H1 (cell line): Measurements from ENCODE around the gene CDC7. TPM values are rescaled to one million over a fixed set of nuclear protein-coding genes. Genes with fewer than 3 reads are reported as not detected.

Experiments
- CTCF ChIA-PET: fragments of 300-600 bp; sonication (Branson Sonifier 250); formaldehyde crosslinking; loops from one replicate; lab custom pipeline; 2021; ENCODE audit not compliant: partially characterized antibody; lab: Charles Lee
- POLR2A ChIA-PET: fragments of 300-600 bp; sonication (Branson Sonifier 250); formaldehyde crosslinking; loops from one replicate; lab custom pipeline; 2021; ENCODE audit warnings: inconsistent platforms; ENCODE audit not compliant: partially characterized antibody; lab: Charles Lee
- DNase-seq, 2 experiments: peaks; one replicate each; pipeline versions ENCODE4 v3.0.0 to v3.0.0-alpha.2; 2010 to 2022; ENCODE audit warnings: low spot score in 2 of 2, low read depth in 1 of 2, mixed read lengths in 1 of 2
- FAIRE-seq: peaks from 2 replicates; lab custom pipeline; 2011; peaks lifted over from hg19 to GRCh38; lab: Jason Lieb, UNC
- H2AFZ ChIP-seq: 2 replicates; pipeline ENCODE4 v1.8.1; 2012; ENCODE audit warnings: low read length, inconsistent platforms
- H2AK5ac ChIP-seq: 2 replicates; pipeline ENCODE4 v1.6.1; 2013; ENCODE audit warnings: low read depth, low read length
- H2BK120ac ChIP-seq: replicated peaks from 2 replicates; pipeline ENCODE3; 2013; ENCODE audit warnings: low read depth, low read length, inconsistent platforms
- H2BK12ac ChIP-seq: 2 replicates; pipeline ENCODE4 v1.6.1; 2013; ENCODE audit warnings: low read depth, low read length
- H2BK15ac ChIP-seq: 2 replicates; pipeline ENCODE4 v1.6.1; 2013; ENCODE audit warnings: low read length
- H2BK20ac ChIP-seq: 2 replicates; pipeline ENCODE4 v1.6.1; 2013; ENCODE audit warnings: low read length
- H2BK5ac ChIP-seq: 2 replicates; pipeline ENCODE4 v1.6.1; 2013; ENCODE audit warnings: low read depth, low read length
- H3K14ac ChIP-seq: 2 replicates; pipeline ENCODE4 v1.6.1; 2013; ENCODE audit warnings: inconsistent platforms; ENCODE audit not compliant: insufficient read length
- H3K18ac ChIP-seq: 2 replicates; pipeline ENCODE4 v1.6.1; 2013; ENCODE audit warnings: low read length; ENCODE audit errors: extremely low read depth
- H3K23ac ChIP-seq: 2 replicates; pipeline ENCODE4 v1.6.1; 2013; ENCODE audit warnings: inconsistent platforms; ENCODE audit not compliant: insufficient read length
- H3K23me2 ChIP-seq: 2 replicates; pipeline ENCODE4 v1.6.1; 2013; ENCODE audit warnings: low read depth, low read length
- H3K27ac ChIP-seq: 2 replicates; pipeline ENCODE4 v1.6.1; 2011; ENCODE audit warnings: low read depth, low read length, inconsistent platforms
- H3K27me3 ChIP-seq, 4 experiments: replicated peaks in 1 of 4; 1 replicate in 1 of 4; 2 replicates in 3 of 4; pipeline versions ENCODE4 v1.6.1 to v1.8.1; 2011 to 2013; ENCODE audit warnings: low read length in 3 of 4, mild to moderate bottlenecking in 3 of 4, inconsistent platforms in 2 of 4, mixed read lengths in 2 of 4, moderate library complexity in 1 of 4; ENCODE audit not compliant: control insufficient read depth in 3 of 4, insufficient read depth in 3 of 4; ENCODE audit errors: extremely low read depth in 1 of 4
- H3K36me3 ChIP-seq, 4 experiments: 2 replicates each; pipeline versions ENCODE4 v1.6.1 to v1.8.1; 2011 to 2013; ENCODE audit warnings: mild to moderate bottlenecking in 4 of 4, low read length in 3 of 4, moderate library complexity in 2 of 4, control low read depth in 1 of 4, inconsistent platforms in 1 of 4; ENCODE audit not compliant: insufficient read depth in 4 of 4, control insufficient read depth in 2 of 4
- H3K4ac ChIP-seq: replicated peaks from 2 replicates; pipeline ENCODE3; 2013; ENCODE audit warnings: low read length, low read depth, mixed read lengths, inconsistent platforms; ENCODE audit not compliant: insufficient read length
- H3K4me1 ChIP-seq, 4 experiments: replicated peaks in 1 of 4; 1 replicate in 1 of 4; 2 replicates in 3 of 4; pipeline versions ENCODE4 v1.6.1 to v1.8.1; 2011 to 2013; ENCODE audit warnings: low read length in 3 of 4, inconsistent platforms in 2 of 4, mixed read lengths in 1 of 4; ENCODE audit not compliant: insufficient read depth in 4 of 4, control insufficient read depth in 3 of 4
- H3K4me2 ChIP-seq, 2 experiments: 2 replicates each; pipeline versions ENCODE4 v1.6.1 to v1.8.1; 2011 to 2013; ENCODE audit warnings: low read depth in 2 of 2, low read length in 2 of 2, control low read depth in 1 of 2, inconsistent platforms in 1 of 2, mild to moderate bottlenecking in 1 of 2; ENCODE audit not compliant: insufficient read depth in 1 of 2
- H3K4me3 ChIP-seq, 4 experiments: fragments of 200-600, 300-600 bp in 1 of 4; sonication (generic), shearing (Covaris generic), sonication (Bioruptor Twin) in 1 of 4; 2 replicates each; pipeline versions ENCODE4 v1.5.1 to v1.8.1; 2011 to 2016; ENCODE audit warnings: low read length in 4 of 4, low read depth in 3 of 4, control low read depth in 2 of 4, inconsistent platforms in 2 of 4, mild to moderate bottlenecking in 2 of 4, mixed read lengths in 1 of 4, moderate library complexity in 1 of 4; ENCODE audit not compliant: insufficient read depth in 2 of 4; ENCODE audit errors: extremely low read depth in 1 of 4
- H3K56ac ChIP-seq: replicated peaks from 2 replicates; pipeline ENCODE3; 2013; ENCODE audit warnings: low read depth, mild to moderate bottlenecking, mixed read lengths, low read length, inconsistent platforms; ENCODE audit not compliant: insufficient read length
- H3K79me1 ChIP-seq: 2 replicates; pipeline ENCODE4 v1.6.1; 2013; ENCODE audit warnings: low read depth, low read length, control low read depth
- H3K79me2 ChIP-seq, 2 experiments: 2 replicates each; pipeline versions ENCODE4 v1.6.1 to v1.8.1; 2012 to 2013; ENCODE audit warnings: low read length in 2 of 2, mild to moderate bottlenecking in 2 of 2, inconsistent platforms in 1 of 2; ENCODE audit not compliant: insufficient read depth in 2 of 2, control insufficient read depth in 1 of 2
- H3K9ac ChIP-seq, 4 experiments: replicated peaks in 1 of 4; 1 replicate in 1 of 4; 2 replicates in 3 of 4; pipeline versions ENCODE4 v1.6.1 to v1.8.1; 2011 to 2013; ENCODE audit warnings: low read depth in 3 of 4, low read length in 3 of 4, control low read depth in 2 of 4, mild to moderate bottlenecking in 2 of 4, moderate library complexity in 2 of 4, inconsistent platforms in 1 of 4; ENCODE audit errors: extremely low read depth in 1 of 4
- H3K9me3 ChIP-seq, 2 experiments: 2 replicates each; pipeline versions ENCODE4 v1.6.1 to v1.8.1; 2012 to 2013; ENCODE audit warnings: mild to moderate bottlenecking in 2 of 2, moderate library complexity in 2 of 2, control low read depth in 1 of 2, inconsistent platforms in 1 of 2, low read depth in 1 of 2, low read length in 1 of 2, mixed read lengths in 1 of 2; ENCODE audit not compliant: insufficient read depth in 2 of 2
- H4K20me1 ChIP-seq, 2 experiments: replicated peaks in 1 of 2; 2 replicates each; pipeline versions ENCODE3 to v1.8.1; 2011 to 2013; ENCODE audit warnings: inconsistent platforms in 2 of 2, low read length in 2 of 2, mild to moderate bottlenecking in 1 of 2; ENCODE audit not compliant: insufficient read depth in 2 of 2, control insufficient read depth in 1 of 2
- H4K5ac ChIP-seq: 2 replicates; pipeline ENCODE4 v1.6.1; 2013; ENCODE audit warnings: low read length, low read depth, mixed read lengths, inconsistent platforms; ENCODE audit not compliant: insufficient read length
- H4K8ac ChIP-seq: 2 replicates; pipeline ENCODE4 v1.8.0; 2013; ENCODE audit warnings: mild to moderate bottlenecking, moderate library complexity, low read length, inconsistent platforms; ENCODE audit not compliant: insufficient read depth; ENCODE audit errors: extremely low read depth
- H4K91ac ChIP-seq: replicated peaks from 2 replicates; pipeline ENCODE3; 2013; ENCODE audit warnings: low read length, mixed read lengths, inconsistent platforms; ENCODE audit not compliant: insufficient read length
- BACH1 ChIP-seq: IDR thresholded peaks from 2 replicates; pipeline ENCODE4 v1.6.1; 2012; ENCODE audit warnings: low read length, improper control_type of control experiment
- CEBPB ChIP-seq: IDR thresholded peaks from 2 replicates; pipeline ENCODE4 v1.6.1; 2012; ENCODE audit warnings: low read depth, low read length
- CREB1 ChIP-seq: IDR thresholded peaks from 2 replicates; pipeline ENCODE4 v1.6.1; 2012; ENCODE audit warnings: inconsistent platforms
- EGR1 ChIP-seq: IDR thresholded peaks from 2 replicates; pipeline ENCODE4 v1.6.1; 2011; ENCODE audit warnings: low read depth, low read length, borderline replicate concordance
- HDAC2 ChIP-seq, 2 experiments: fragments of 300-600 bp in 1 of 2; sonication (generic) in 1 of 2; IDR thresholded peaks; 2 replicates each; pipeline ENCODE4 v1.6.1; 2011 to 2012; ENCODE audit warnings: low read depth in 2 of 2, low read length in 2 of 2, mild to moderate bottlenecking in 2 of 2, moderate library complexity in 2 of 2, borderline replicate concordance in 1 of 2, inconsistent platforms in 1 of 2
- KDM5A ChIP-seq: fragments of 200-600 bp; IDR thresholded peaks from 2 replicates; pipeline ENCODE4 v1.7.1; 2012; ENCODE audit warnings: mild to moderate bottlenecking, low read length, inconsistent platforms, mixed read lengths
- NANOG ChIP-seq: IDR thresholded peaks from 2 replicates; pipeline ENCODE4 v1.6.1; 2011; ENCODE audit warnings: low read length, low read depth, mild to moderate bottlenecking, inconsistent platforms; ENCODE audit not compliant: insufficient read depth, poor library complexity, severe bottlenecking
- NRF1 ChIP-seq: IDR thresholded peaks from 2 replicates; pipeline ENCODE4 v1.6.1; 2011; ENCODE audit warnings: mild to moderate bottlenecking, low read depth, low read length, improper control_type of control experiment
- POLR2AphosphoS5 ChIP-seq: IDR thresholded peaks from 2 replicates; pipeline ENCODE4 v1.6.1; 2011; ENCODE audit warnings: low read depth, low read length
- RBBP5 ChIP-seq: IDR thresholded peaks from 2 replicates; pipeline ENCODE4 v1.7.1; 2012; ENCODE audit warnings: low read depth, mild to moderate bottlenecking, inconsistent platforms, low read length, moderate library complexity, borderline replicate concordance
- RNF2 ChIP-seq: fragments of 200-900, 300-1000 bp; sonication (generic); IDR thresholded peaks from 2 replicates; pipeline ENCODE4 v1.7.1; 2016; ENCODE audit warnings: borderline replicate concordance, low read depth, mild to moderate bottlenecking, antibody characterized with exemption, low read length; ENCODE audit not compliant: poor library complexity, severe bottlenecking; ENCODE audit errors: missing control alignments
- TEAD4 ChIP-seq: IDR thresholded peaks from 2 replicates; pipeline ENCODE4 v1.6.1; 2012; ENCODE audit warnings: low read depth, low read length, inconsistent platforms, mixed read lengths
- ZNF274 ChIP-seq: IDR thresholded peaks from 2 replicates; pipeline ENCODE4 v1.7.0; 2012; ENCODE audit warnings: low read length, borderline replicate concordance; ENCODE audit errors: extremely low read depth
- WGBS, 2 experiments: shearing (Covaris generic) in 1 of 2; methylation state at CpG; one replicate each; pipeline versions ENCODE4 v1.1.6 to v1.1.7; 2013 to 2015; ENCODE audit warnings: low lambda C conversion rate in 2 of 2, mixed read lengths in 2 of 2, inconsistent platforms in 1 of 2, low coverage in 1 of 2, missing lambda C conversion rate in 1 of 2; ENCODE audit not compliant: insufficient replicate concordance in 2 of 2, insufficient coverage in 1 of 2, insufficient read length in 1 of 2; ENCODE audit errors: extremely low coverage in 1 of 2, missing lambda C conversion rate in 1 of 2; 5-methylcytosine and 5-hydroxymethylcytosine counted together
- polyA plus RNA-seq, 7 experiments: library from polyadenylated mRNA; depleted of rRNA in 3 of 7; stranded (reverse) in 5 of 7; unstranded in 2 of 7; fragments of >200 nt in 5 of 7; fragments of 200-250 nt in 2 of 7; gene quantifications; 1 replicate in 5 of 7; 2 replicates in 1 of 7; 4 replicates in 1 of 7; pipeline versions ENCODE4 v1.2.1 to v1.2.3, GENCODE V29; 2011 to 2013; ENCODE audit warnings: missing spikeins in 2 of 7, mixed read lengths in 2 of 7
- total RNA-seq: library from RNA; stranded (reverse); fragmentation: NEBNext Ultra II Directional; extraction: Animal tissue kit (Norgen Biotek cat#: 25700); gene quantifications from 2 replicates; pipeline ENCODE4 v1.2.1, GENCODE V29; 2021

CDC7 gene
- total and polyA plus RNA-seq, 2 of the 8 experiments (the other 6 are each of a cell fraction or from before 2014, with no cell fraction given): 12.2 to 34.4 TPM

DNA sequence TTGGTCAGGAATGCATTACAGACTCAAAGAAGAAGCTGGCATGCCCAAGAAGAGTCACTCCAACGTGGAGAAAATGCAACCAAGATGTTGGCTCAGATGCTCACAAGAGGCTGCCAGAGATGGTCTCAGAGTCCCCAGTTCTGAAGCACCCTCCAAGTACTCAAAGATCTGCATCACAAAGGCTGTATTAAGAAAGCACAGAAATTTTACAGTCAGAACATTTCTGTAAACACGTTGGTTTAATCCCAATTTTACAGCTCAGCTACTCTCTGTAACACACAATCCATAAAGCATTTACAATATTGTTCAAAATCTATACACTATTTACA, 69.4 kb downstream of the CDC7 start:
- no peak overlapping the region for H3K23ac ChIP-seq
- no peak overlapping the region for H2AK5ac ChIP-seq
- H3K4me1 ChIP-seq: peaks cover 0 to 4% (median 0%) of the 10 kb centered on the region in 4 experiments; a peak in 3 of 7 replicates
- no peak overlapping the region for H3K56ac ChIP-seq
- no peak overlapping the region for H2BK5ac ChIP-seq
- peak overlapping the region; percentile 59 for H2AFZ ChIP-seq
- H3K18ac ChIP-seq: no peak overlapping the region
- H2BK20ac ChIP-seq: no peak overlapping the region
- ChIA-PET POLR2A (no interaction called here), CTCF (interaction anchor here (1.1 to 1.6 kb wide), 3 partner anchors 11 to 58 kb away, joined by 3 to 4 read pairs (median 3); no protein-coding TSS in a partner anchor)
- H3K79me2 ChIP-seq: no peaks in the 10 kb centered on the region
- H2BK120ac ChIP-seq: no peak overlapping the region
- no peaks in the 10 kb centered on the region for H3K23me2 ChIP-seq
- no peaks in the 10 kb centered on the region for H3K27me3 ChIP-seq
- DNase-seq (no peak), FAIRE-seq (no peak)
- H2BK15ac ChIP-seq: no peak overlapping the region
- H4K20me1 ChIP-seq: no peaks in the 10 kb centered on the region
- no peak overlapping the region for H2BK12ac ChIP-seq
- H4K8ac ChIP-seq: no peak overlapping the region
- H3K36me3 ChIP-seq: no peaks in the 10 kb centered on the region
- H3K4me2 ChIP-seq: no peak overlapping the region
- no peaks in the 10 kb centered on the region for H3K79me1 ChIP-seq
- H4K5ac ChIP-seq: no peak overlapping the region
- no peak overlapping the region for H3K4ac ChIP-seq
- no peak overlapping the region for H4K91ac ChIP-seq
- no peaks in the 10 kb centered on the region for H3K9me3 ChIP-seq
- H3K4me3 ChIP-seq: no peak overlapping the region
- no peak overlapping the region for H3K9ac ChIP-seq
- no peak overlapping the region for H3K27ac ChIP-seq
- WGBS, 2 experiments: 84% methylated on average over 2 of the region's 2 CpGs; no CpG with 5 or more reads in 1 of the 2 experiments
- H3K14ac ChIP-seq: no peak overlapping the region
- TF ChIP-seq RNF2: no peak
- TF ChIP-seq POLR2AphosphoS5: no peak
- TF ChIP-seq CEBPB: no peak
- no peak for TF ChIP-seq BACH1
- TF ChIP-seq EGR1: no peak
- TF ChIP-seq CREB1: no peak
- TF ChIP-seq RBBP5: no peak
- no peak for TF ChIP-seq HDAC2 (IDR thresholded peaks at IDR 0.05; ENCODE audit: borderline replicate concordance in 1 of 2, low read depth in 2 of 2, low read length in 2 of 2)
- TF ChIP-seq KDM5A: no peak
- TF ChIP-seq NANOG: no peak
- no peak for TF ChIP-seq NRF1
- no peak for TF ChIP-seq ZNF274
- no peak for TF ChIP-seq TEAD4
